ENCODE results near the gene ZBTB17.
"Not testable (repeated sequence)": the region's sequence is repeated elsewhere in the genome, so short reads cannot be mapped to it uniquely, and the experiment has no call there.

Gene ZBTB17

DNA sequence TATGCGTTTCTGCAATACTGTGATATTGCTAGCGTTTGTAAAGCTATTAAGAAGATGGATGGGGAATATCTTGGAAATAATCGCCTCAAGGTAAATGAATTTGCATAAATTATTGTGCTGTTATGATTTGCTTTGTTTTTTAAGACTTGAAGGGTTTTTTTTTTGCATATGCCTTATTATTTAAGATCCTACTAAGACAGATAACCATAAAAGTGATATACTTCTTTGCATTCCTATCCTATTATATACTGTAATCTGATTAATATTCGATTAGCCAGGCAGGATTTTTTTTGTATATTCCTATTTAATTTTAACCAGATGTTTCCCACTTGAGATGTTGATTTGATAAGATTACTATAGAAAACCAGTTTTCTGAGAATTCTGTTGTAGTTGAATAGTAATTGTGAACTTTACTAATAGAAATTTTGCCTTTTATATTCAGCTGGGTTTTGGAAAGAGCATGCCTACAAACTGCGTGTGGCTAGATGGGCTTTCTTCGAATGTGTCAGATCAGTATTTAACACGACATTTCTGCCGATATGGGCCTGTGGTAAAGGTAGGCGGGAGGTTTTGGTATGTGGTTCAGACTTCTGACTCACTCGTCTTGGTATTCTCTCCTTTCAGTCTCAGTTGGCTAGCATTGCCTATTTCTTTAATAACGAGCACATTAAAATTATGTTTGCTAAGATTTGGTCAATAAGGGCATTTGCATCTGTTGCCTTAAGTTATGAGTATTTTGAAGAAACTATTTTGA is 56.8 kb downstream of the ZBTB17 start:
- Histone ChIP-seq H3K4me1 (no peaks in the 10 kb centered on the region; the same call in 1 of the 2 replicates), H3K4me3 (ENCODE audit: low read depth, low read length) (no peak overlapping the region), H3K9me3 (no peaks in the 10 kb centered on the region), H3K36me3 (peaks cover 16% of the 10 kb centered on the region), H3K27me3 (no peaks in the 10 kb centered on the region)
- DNase-seq: no peak
- TF ChIP-seq, protein P1, sequence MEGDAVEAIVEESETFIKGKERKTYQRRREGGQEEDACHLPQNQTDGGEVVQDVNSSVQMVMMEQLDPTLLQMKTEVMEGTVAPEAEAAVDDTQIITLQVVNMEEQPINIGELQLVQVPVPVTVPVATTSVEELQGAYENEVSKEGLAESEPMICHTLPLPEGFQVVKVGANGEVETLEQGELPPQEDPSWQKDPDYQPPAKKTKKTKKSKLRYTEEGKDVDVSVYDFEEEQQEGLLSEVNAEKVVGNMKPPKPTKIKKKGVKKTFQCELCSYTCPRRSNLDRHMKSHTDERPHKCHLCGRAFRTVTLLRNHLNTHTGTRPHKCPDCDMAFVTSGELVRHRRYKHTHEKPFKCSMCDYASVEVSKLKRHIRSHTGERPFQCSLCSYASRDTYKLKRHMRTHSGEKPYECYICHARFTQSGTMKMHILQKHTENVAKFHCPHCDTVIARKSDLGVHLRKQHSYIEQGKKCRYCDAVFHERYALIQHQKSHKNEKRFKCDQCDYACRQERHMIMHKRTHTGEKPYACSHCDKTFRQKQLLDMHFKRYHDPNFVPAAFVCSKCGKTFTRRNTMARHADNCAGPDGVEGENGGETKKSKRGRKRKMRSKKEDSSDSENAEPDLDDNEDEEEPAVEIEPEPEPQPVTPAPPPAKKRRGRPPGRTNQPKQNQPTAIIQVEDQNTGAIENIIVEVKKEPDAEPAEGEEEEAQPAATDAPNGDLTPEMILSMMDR (IDR thresholded peaks at IDR 0.05; ENCODE audit: low read depth, low read length): no peak

DNA sequence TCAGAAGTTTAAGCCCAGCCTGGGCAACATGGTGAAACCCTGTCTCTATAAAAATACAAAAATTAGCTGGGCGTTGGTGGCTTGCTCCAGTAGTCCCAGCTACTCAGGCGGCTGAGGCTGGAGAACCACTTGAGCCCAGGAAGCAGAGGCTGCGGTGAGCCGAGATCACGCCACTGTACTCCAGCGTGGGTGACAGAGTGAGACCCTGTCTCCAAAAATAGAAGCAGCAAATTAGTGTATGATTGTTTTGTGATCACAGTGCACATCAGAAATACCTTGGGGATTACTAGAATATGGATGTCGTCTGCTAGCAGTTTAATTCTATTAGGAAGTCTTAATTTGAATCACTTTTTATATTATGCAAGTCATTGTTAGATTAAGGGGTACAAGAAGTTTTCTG is 59.0 kb downstream of the ZBTB17 start:
- Histone ChIP-seq H3K4me1 (no peaks in the 10 kb centered on the region; the same call in 1 of the 2 replicates), H3K27me3 (no peaks in the 10 kb centered on the region), H3K9me3 (no peaks in the 10 kb centered on the region), H3K36me3 (peaks cover 13% of the 10 kb centered on the region), H3K4me3 (ENCODE audit: low read depth, low read length) (no peak overlapping the region)
- TF ChIP-seq, protein P1 (IDR thresholded peaks at IDR 0.05; ENCODE audit: low read depth, low read length): no peak
- no peak for DNase-seq

DNA sequence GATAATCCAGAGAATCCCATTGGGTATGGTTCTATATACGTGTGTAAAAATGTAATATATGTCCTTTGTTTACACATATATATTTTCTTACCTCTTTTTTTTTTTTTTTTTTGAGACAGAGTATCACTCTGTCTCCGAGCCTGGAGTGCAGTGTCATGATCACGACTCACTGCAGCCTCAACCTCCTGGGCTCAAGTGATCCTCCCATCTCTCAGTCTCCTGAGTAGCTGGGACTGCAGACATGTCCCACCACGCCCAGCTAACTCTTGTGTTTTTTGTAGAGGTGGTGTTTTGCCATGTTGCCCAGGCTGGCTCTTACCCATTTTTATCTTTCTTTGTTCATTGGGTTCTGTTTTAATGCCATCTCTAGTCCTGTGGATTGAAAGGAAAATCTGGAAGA is 59.5 kb downstream of the ZBTB17 start:
- Histone ChIP-seq H3K36me3 (peaks cover 13% of the 10 kb centered on the region), H3K4me1 (no peaks in the 10 kb centered on the region; the same call in 1 of the 2 replicates), H3K27me3 (no peaks in the 10 kb centered on the region), H3K4me3 (ENCODE audit: low read depth, low read length) (no peak overlapping the region), H3K9me3 (no peaks in the 10 kb centered on the region)
- DNase-seq: no peak
- TF ChIP-seq, protein P1 (IDR thresholded peaks at IDR 0.05; ENCODE audit: low read depth, low read length): no peak

DNA sequence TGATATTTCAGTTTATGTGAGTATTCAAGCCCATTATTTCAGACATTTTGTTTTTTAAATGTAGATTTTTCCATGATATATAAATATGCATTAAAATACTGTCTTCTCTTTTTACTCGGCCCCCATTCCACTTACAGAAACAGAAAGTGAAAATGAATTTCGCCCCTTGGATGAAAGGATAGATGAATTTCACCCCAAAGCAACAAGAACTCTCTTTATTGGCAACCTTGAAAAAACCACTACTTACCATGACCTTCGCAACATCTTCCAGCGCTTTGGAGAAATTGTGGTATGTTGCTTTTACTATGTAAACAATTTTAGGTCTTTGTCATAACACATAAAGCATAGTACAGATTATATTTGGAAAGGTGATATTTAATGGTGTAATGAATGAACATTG is 59.9 kb downstream of the ZBTB17 start:
- H3K36me3 ChIP-seq: peaks cover 15% of the 10 kb centered on the region
- no peaks in the 10 kb centered on the region for H3K9me3 ChIP-seq
- no peaks in the 10 kb centered on the region for H3K27me3 ChIP-seq
- no peak for DNase-seq
- H3K4me3 ChIP-seq (ENCODE audit: low read depth, low read length): no peak overlapping the region
- TF ChIP-seq, protein P1 (IDR thresholded peaks at IDR 0.05; ENCODE audit: low read depth, low read length): no peak
- H3K4me1 ChIP-seq: no peaks in the 10 kb centered on the region; the same call in 1 of the 2 replicates

DNA sequence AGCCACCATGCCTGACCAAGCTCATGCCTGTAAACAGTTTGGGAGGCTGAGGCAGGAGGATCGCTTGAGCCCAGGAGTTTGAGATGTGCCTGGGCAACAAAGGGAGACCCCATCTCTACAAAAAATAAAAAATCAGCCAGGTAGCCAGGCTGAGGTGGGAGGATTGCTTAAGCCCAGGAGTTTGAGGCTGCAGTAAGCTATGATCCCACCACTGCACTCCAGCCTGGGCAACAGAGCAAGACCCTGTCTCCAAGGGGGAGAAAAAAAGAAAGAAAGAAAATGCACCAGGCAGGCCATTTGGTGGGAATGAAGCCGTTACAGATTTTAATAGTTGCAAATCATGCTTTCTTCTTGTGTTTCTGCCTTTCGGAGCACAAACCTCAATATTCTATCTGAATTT is 62.3 kb downstream of the ZBTB17 start:
- not testable (repeated sequence) for H3K27me3 ChIP-seq; H3K4me1 ChIP-seq; H3K9me3 ChIP-seq; DNase-seq; H3K4me3 ChIP-seq (ENCODE audit: low read depth, low read length)
- H3K36me3 ChIP-seq: peaks cover 10% of the 10 kb centered on the region

DNA sequence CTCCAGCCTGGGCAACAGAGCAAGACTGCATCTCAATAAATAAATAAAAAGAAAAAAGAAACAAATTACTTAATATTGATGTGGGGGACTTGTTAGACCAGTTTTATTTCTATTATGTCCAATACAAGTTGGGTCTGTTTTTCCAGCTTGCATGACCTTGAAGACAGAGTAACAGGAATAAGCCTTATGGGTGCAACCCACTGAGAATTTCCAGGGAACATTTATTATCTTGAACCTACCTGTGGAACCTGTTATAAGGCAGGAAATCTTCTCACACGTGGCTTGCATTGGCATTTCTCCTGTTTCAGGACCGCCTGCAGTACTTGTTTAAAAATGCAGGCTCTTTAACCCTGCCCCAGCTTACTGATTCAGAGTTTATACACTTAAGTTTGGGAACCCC is 64.0 kb downstream of the ZBTB17 start:
- H3K4me1 ChIP-seq: no peaks in the 10 kb centered on the region; the same call in 1 of the 2 replicates
- DNase-seq: no peak
- no peaks in the 10 kb centered on the region for H3K27me3 ChIP-seq
- no peak overlapping the region for H3K4me3 ChIP-seq (ENCODE audit: low read depth, low read length)
- peaks cover 10% of the 10 kb centered on the region for H3K36me3 ChIP-seq
- TF ChIP-seq, protein P1 (IDR thresholded peaks at IDR 0.05; ENCODE audit: low read depth, low read length): no peak
- no peaks in the 10 kb centered on the region for H3K9me3 ChIP-seq

Data from BE2C (cell line).